ENCODE data around the gene HNF4A. TPM values are rescaled to one million over a fixed set of nuclear protein-coding genes. Genes with fewer than 3 reads are reported as not detected.

The HNF4A gene
- total RNA-seq, 2 donors from 2014 or later: 0.78 TPM; not detected in 1

GRCh38 chr20:44455126-44455525 is 99.6 kb downstream of the HNF4A start:
- Histone ChIP-seq H3K36me3 (no peaks in the 10 kb centered on the region), H3K9me3 (no peaks in the 10 kb centered on the region), H3K4me3 (no peak overlapping the region), H3K27ac (no peak overlapping the region), H3K27me3 (replicated peaks; ENCODE audit: insufficient read depth) (no peaks in the 10 kb centered on the region), H3K4me1 (ENCODE audit: control insufficient read depth in 1 of 2, low read depth in 2 of 2) (no peaks in the 10 kb centered on the region)
- no peak for DNase-seq (ENCODE audit: low spot score)
- no peak for TF ChIP-seq CTCF (IDR thresholded peaks at IDR 0.05)
- no peak for ATAC-seq (ENCODE audit: insufficient number of reproducible peaks, low FRiP score, low read depth)

- no peak for DNase-seq (ENCODE audit: low spot score)
- Histone ChIP-seq H3K4me3 (no peak overlapping the region), H3K36me3 (no peaks in the 10 kb centered on the region), H3K27me3 (replicated peaks; ENCODE audit: insufficient read depth) (no peaks in the 10 kb centered on the region), H3K27ac (no peak overlapping the region), H3K4me1 (ENCODE audit: control insufficient read depth in 1 of 2, low read depth in 2 of 2) (no peaks in the 10 kb centered on the region), H3K9me3 (no peaks in the 10 kb centered on the region)
- no peak for TF ChIP-seq CTCF (IDR thresholded peaks at IDR 0.05)
- ATAC-seq (ENCODE audit: insufficient number of reproducible peaks, low FRiP score, low read depth): no peak
Observed at GRCh38 chr20:44456611-44457010, 101.1 kb downstream of the HNF4A start.

- H3K4me1 ChIP-seq (ENCODE audit: control insufficient read depth in 1 of 2, low read depth in 2 of 2): no peaks in the 10 kb centered on the region
- no peaks in the 10 kb centered on the region for H3K27me3 ChIP-seq (replicated peaks; ENCODE audit: insufficient read depth)
- no peaks in the 10 kb centered on the region for H3K9me3 ChIP-seq
- ATAC-seq (ENCODE audit: insufficient number of reproducible peaks, low FRiP score, low read depth) (no peak), DNase-seq (ENCODE audit: low spot score) (no peak)
- no peak overlapping the region for H3K27ac ChIP-seq
- H3K4me3 ChIP-seq: no peak overlapping the region
- no peak for TF ChIP-seq CTCF (IDR thresholded peaks at IDR 0.05)
- no peaks in the 10 kb centered on the region for H3K36me3 ChIP-seq
Observed at GRCh38 chr20:44457016-44457415, 101.5 kb downstream of the HNF4A start.

GRCh38 chr20:44459271-44459670 is 103.8 kb downstream of the HNF4A start:
- ATAC-seq (ENCODE audit: insufficient number of reproducible peaks, low FRiP score, low read depth) (no peak), DNase-seq (ENCODE audit: low spot score) (no peak)
- Histone ChIP-seq H3K27ac (no peak overlapping the region), H3K36me3 (no peaks in the 10 kb centered on the region), H3K9me3 (no peaks in the 10 kb centered on the region), H3K4me1 (ENCODE audit: control insufficient read depth in 1 of 2, low read depth in 2 of 2) (no peaks in the 10 kb centered on the region), H3K27me3 (replicated peaks; ENCODE audit: insufficient read depth) (no peaks in the 10 kb centered on the region), H3K4me3 (no peak overlapping the region)
- no peak for TF ChIP-seq CTCF (IDR thresholded peaks at IDR 0.05)

- DNase-seq (ENCODE audit: low spot score): no peak
- Histone ChIP-seq H3K27ac (no peak overlapping the region), H3K27me3 (replicated peaks; ENCODE audit: insufficient read depth) (no peaks in the 10 kb centered on the region), H3K9me3 (no peaks in the 10 kb centered on the region), H3K4me1 (ENCODE audit: control insufficient read depth in 1 of 2, low read depth in 2 of 2) (no peaks in the 10 kb centered on the region), H3K4me3 (no peak overlapping the region), H3K36me3 (no peaks in the 10 kb centered on the region)
- TF ChIP-seq CTCF (IDR thresholded peaks at IDR 0.05): no peak
- no peak for ATAC-seq (ENCODE audit: insufficient number of reproducible peaks, low FRiP score, low read depth)
Observed at GRCh38 chr20:44460795-44461141, 105.3 kb downstream of the HNF4A start.
